ENCODE data around the gene PAN3.

DNA sequence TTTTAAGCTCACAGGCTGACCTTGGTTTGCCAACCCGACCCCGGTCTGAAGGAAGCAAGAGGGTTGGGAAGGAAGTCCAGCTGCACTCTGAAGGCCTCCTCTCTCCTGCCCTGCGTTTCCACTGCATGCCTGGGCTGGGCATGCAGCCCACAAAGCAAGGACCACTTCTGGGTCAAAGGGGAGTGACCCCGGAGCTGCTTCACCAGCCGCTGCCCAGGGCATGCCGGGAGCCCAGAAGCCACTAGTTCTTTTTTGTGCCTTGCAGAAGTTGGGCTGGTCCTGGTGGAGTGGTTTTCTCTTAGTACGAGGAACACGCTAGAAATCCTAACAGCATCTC, 189.9 kb downstream of the PAN3 start:
- no peak for TF ChIP-seq ZNF558 (tag by site-specific recombination; IDR thresholded peaks at IDR 0.05)
- no peak for TF ChIP-seq CTCF (tag by site-specific recombination; IDR thresholded peaks at IDR 0.05)
- TF ChIP-seq RBAK (tag by site-specific recombination; IDR thresholded peaks at IDR 0.05), result no peak
- TF ChIP-seq, protein P1, sequence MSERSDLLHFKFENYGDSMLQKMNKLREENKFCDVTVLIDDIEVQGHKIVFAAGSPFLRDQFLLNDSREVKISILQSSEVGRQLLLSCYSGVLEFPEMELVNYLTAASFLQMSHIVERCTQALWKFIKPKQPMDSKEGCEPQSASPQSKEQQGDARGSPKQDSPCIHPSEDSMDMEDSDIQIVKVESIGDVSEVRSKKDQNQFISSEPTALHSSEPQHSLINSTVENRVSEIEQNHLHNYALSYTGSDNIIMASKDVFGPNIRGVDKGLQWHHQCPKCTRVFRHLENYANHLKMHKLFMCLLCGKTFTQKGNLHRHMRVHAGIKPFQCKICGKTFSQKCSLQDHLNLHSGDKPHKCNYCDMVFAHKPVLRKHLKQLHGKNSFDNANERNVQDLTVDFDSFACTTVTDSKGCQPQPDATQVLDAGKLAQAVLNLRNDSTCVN (tag by site-specific recombination; optimal IDR thresholded peaks at IDR 0.05), result no peak
- TF ChIP-seq ZNF23 (tag by site-specific recombination; IDR thresholded peaks at IDR 0.05; ENCODE audit: borderline replicate concordance), result no peak
- TF ChIP-seq EGR2 (tag by site-specific recombination; IDR thresholded peaks at IDR 0.05; ENCODE audit: low read depth), result no peak
- no peak for TF ChIP-seq ZNF24 (tag by site-specific recombination; IDR thresholded peaks at IDR 0.05)
- TF ChIP-seq ZNF830 (tag by site-specific recombination; IDR thresholded peaks at IDR 0.05; ENCODE audit: low read depth), result no peak
- no peak for TF ChIP-seq WT1 (tag by site-specific recombination; IDR thresholded peaks at IDR 0.05)
- TF ChIP-seq MZF1 (tag by site-specific recombination; IDR thresholded peaks at IDR 0.05; ENCODE audit: borderline replicate concordance), result no peak
- TF ChIP-seq ZNF510 (tag by site-specific recombination; IDR thresholded peaks at IDR 0.05; ENCODE audit: insufficient replicate concordance), result no peak
- TF ChIP-seq ZNF677 (tag by site-specific recombination; IDR thresholded peaks at IDR 0.05), result no peak
- no peak for TF ChIP-seq ZNF223 (tag by site-specific recombination; IDR thresholded peaks at IDR 0.05)

All from HEK293 (cell line).